ENCODE measurements around the gene ALDH8A1. TPM values are rescaled to one million over a fixed set of nuclear protein-coding genes. Genes with fewer than 3 reads are reported as not detected.
"Not testable (repeated sequence)": the region's sequence is repeated elsewhere in the genome, so short reads cannot be mapped to it uniquely, and the experiment has no call there.

Gene ALDH8A1
- total and polyA plus RNA-seq, 2 of the 13 experiments (the other 11 are each of a cell fraction or from before 2014, with no cell fraction given), result 1.1 to 3.4 TPM

GRCh38 chr6:134898575-134898974, 51.3 kb downstream of the ALDH8A1 start (continued):
- TF ChIP-seq AHDC1 (CRISPR knock-in tag; IDR thresholded peaks at IDR 0.05; ENCODE audit: borderline replicate concordance) (no peak), E2F1 (CRISPR knock-in tag; IDR thresholded peaks at IDR 0.05) (no peak)

- H3K79me2 ChIP-seq (ENCODE audit: insufficient read depth, low read length); H4K20me1 ChIP-seq (ENCODE audit: insufficient read depth, low read length); H3K27me3 ChIP-seq (ENCODE audit: control insufficient read depth in 1 of 2, insufficient read depth in 2 of 2, low read length in 2 of 2); POLR2A ChIA-PET; intact Hi-C loops (cut with micrococcal nuclease; ENCODE audit: unreplicated experiment); H3K36me3 ChIP-seq (replicated peaks in 1 of 2; ENCODE audit: control insufficient read depth in 1 of 2, insufficient read depth in 2 of 2, low read length in 2 of 2); DNase-seq (ENCODE audit: low spot score); H3K9ac ChIP-seq (ENCODE audit: insufficient read depth, low read depth, low read length); H3K27ac ChIP-seq (ENCODE audit: extremely low read length, insufficient read depth, low read length); ATAC-seq; H2AFZ ChIP-seq (ENCODE audit: low read length); BruUV-seq (replicated peaks); H3K4me2 ChIP-seq (ENCODE audit: low read depth, low read length); H3K9me3 ChIP-seq (ENCODE audit: low read length); H3K4me1 ChIP-seq (ENCODE audit: insufficient read depth, low read length); in situ Hi-C loops (cut with HindIII; ENCODE audit: extremely low pct_ligation_motif_present, low pct_unique_long_range_greater_than_20kb); H3K4me3 ChIP-seq (replicated peaks in 1 of 3; ENCODE audit: insufficient read depth in 1 of 3, low read depth in 2 of 3, low read length in 3 of 3); CTCF ChIA-PET (ENCODE audit: low intra/inter-chr PET ratio, low total read pairs): not testable (repeated sequence)
- FAIRE-seq, result peak; percentile 34
- WGBS (ENCODE audit: low lambda C conversion rate), result 24% methylated on average over 5 of the region's 5 CpGs
Measured at GRCh38 chr6:134898166-134898565, 51.7 kb downstream of the ALDH8A1 start.

Data from HepG2 (cell line).